ENCODE measurements around the gene FAM124A. TPM values are rescaled to one million over a fixed set of nuclear protein-coding genes. Genes with fewer than 3 reads are reported as not detected.

FAM124A gene
- total RNA-seq, 1 donor from 2014 or later, result 1.5 TPM

- Mint-ChIP-seq H3K4me1 (ENCODE audit: low read depth) (no peaks in the 10 kb centered on the region), H3K36me3 (ENCODE audit: insufficient read depth) (no peaks in the 10 kb centered on the region), H3K27me3 (peaks cover 31% of the 10 kb centered on the region), H3K27ac (no peak overlapping the region), H3K4me3 (ENCODE audit: low read depth) (no peak overlapping the region), H3K9me3 (ENCODE audit: low read depth) (no peaks in the 10 kb centered on the region)
- no peak for DNase-seq (ENCODE audit: low spot score, unreplicated experiment)
- TF ChIP-seq CTCF (IDR thresholded peaks at IDR 0.05; ENCODE audit: unreplicated experiment), result no peak
These were observed 7.5 kb downstream of the FAM124A start for GRCh38 chr13:51229731-51230130.

DNA sequence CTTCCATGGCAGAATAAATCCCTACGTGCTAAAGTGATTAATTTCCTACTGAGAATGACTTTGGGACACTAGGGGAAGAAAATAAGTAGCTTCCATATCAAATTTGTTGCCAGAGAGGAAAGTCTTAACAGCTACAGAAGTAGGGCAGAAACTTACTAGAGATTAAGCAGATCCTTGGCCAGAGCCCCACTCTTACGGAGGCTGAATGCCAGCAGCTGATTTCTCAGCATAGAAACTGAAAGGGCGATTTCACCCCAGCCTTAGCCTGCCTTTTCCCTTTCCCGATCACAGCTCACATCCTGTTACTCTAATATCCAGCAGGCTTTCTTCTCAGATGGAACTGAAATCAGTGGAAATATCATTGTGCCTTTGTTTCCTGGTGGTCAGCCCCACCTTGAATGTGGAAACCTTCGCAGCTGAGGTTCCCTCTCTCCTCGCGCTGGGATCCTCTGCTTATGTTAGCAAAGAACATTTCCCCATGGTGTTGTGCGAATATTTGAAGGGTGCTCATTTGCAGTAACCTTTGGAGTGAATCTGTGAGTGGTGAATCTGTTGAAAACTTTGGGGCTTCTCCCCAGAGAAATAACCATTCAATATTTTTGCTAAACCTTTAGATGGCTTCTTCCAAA lies 8.4 kb downstream of the FAM124A start:
- Mint-ChIP-seq H3K4me3 (ENCODE audit: low read depth) (no peak overlapping the region), H3K9me3 (ENCODE audit: low read depth) (no peaks in the 10 kb centered on the region), H3K27ac (no peak overlapping the region), H3K4me1 (ENCODE audit: low read depth) (no peaks in the 10 kb centered on the region), H3K27me3 (peaks cover 24% of the 10 kb centered on the region), H3K36me3 (ENCODE audit: insufficient read depth) (no peaks in the 10 kb centered on the region)
- TF ChIP-seq CTCF (IDR thresholded peaks at IDR 0.05; ENCODE audit: unreplicated experiment), result no peak
- DNase-seq (ENCODE audit: low spot score, unreplicated experiment), result no peak

DNA sequence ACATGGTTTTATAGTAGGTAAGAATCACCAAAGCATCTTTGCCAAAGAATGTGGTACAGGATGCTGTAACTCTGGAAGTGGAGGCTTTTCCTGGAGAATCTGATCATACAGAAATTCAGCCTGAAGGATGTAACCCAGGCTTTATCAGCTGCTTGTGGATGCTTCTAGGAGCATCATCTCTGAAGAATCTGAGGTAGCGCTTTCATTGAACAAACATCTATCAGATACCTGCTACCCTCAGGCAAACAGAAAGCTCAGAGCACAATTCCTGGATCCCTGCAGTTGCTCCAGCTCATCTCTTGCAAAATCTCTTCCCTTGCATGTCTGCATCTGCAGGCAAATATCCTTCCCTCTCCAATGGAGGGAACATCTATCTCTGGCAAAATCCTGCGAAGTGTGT lies 9.3 kb downstream of the FAM124A start:
- H3K36me3 Mint-ChIP-seq (ENCODE audit: insufficient read depth), result no peaks in the 10 kb centered on the region
- H3K27ac Mint-ChIP-seq, result no peak overlapping the region
- no peaks in the 10 kb centered on the region for H3K4me1 Mint-ChIP-seq (ENCODE audit: low read depth)
- no peaks in the 10 kb centered on the region for H3K9me3 Mint-ChIP-seq (ENCODE audit: low read depth)
- no peak overlapping the region for H3K4me3 Mint-ChIP-seq (ENCODE audit: low read depth)
- TF ChIP-seq CTCF (IDR thresholded peaks at IDR 0.05; ENCODE audit: unreplicated experiment), result no peak
- no peak for DNase-seq (ENCODE audit: low spot score, unreplicated experiment)
- H3K27me3 Mint-ChIP-seq, result peaks cover 19% of the 10 kb centered on the region

- H3K36me3 Mint-ChIP-seq (ENCODE audit: insufficient read depth), result no peaks in the 10 kb centered on the region
- peaks cover 19% of the 10 kb centered on the region for H3K27me3 Mint-ChIP-seq
These were observed 10.1 kb downstream of the FAM124A start for GRCh38 chr13:51232328-51232727.

DNA sequence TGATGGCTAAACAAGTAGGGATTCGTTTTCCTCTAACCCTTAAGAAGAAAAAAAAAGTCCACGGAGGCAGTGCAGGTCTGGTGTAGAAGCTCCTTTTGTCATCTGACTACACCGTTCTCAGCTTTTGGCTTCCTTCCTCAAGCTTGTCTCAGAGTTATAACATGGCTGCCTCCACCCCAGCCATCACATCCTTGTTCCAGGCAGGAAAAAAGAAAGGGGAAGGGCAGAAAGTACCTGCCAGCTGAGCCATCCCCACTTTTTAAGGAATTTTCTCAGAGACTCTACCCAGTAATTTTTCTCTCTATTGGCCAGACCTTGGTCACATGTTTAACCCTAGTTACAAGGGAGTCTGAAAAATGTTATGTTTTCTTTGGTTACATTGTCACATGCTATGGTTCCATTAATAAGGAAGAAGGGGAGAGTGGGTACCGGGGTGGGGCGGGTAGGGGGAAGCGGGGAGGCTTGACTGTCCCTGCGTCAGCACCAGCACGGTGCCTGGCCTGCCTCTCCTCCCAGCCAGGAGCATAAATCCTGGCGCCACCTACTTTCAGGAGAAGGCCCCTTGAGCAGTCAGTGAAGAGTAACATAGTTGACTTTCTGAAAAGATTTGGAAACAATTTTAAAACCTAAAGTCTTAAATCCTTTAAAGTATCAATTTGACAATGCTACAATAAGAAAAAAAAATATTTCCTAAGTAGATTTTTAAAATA lies 11.1 kb downstream of the FAM124A start:
- no peaks in the 10 kb centered on the region for H3K36me3 Mint-ChIP-seq (ENCODE audit: insufficient read depth)
- no peaks in the 10 kb centered on the region for H3K9me3 Mint-ChIP-seq (ENCODE audit: low read depth)
- DNase-seq (ENCODE audit: low spot score, unreplicated experiment), result no peak
- H3K4me1 Mint-ChIP-seq (ENCODE audit: low read depth), result no peaks in the 10 kb centered on the region
- TF ChIP-seq CTCF (IDR thresholded peaks at IDR 0.05; ENCODE audit: unreplicated experiment), result no peak
- H3K4me3 Mint-ChIP-seq (ENCODE audit: low read depth), result no peak overlapping the region
- no peak overlapping the region for H3K27ac Mint-ChIP-seq
- peaks cover 19% of the 10 kb centered on the region for H3K27me3 Mint-ChIP-seq

More at GRCh38 chr13:51232328-51232727, 10.1 kb downstream of the FAM124A start:
- H3K9me3 Mint-ChIP-seq (ENCODE audit: low read depth), result no peaks in the 10 kb centered on the region
- no peak for TF ChIP-seq CTCF (IDR thresholded peaks at IDR 0.05; ENCODE audit: unreplicated experiment)
- H3K27ac Mint-ChIP-seq, result no peak overlapping the region
- H3K4me3 Mint-ChIP-seq (ENCODE audit: low read depth), result no peak overlapping the region
- no peaks in the 10 kb centered on the region for H3K4me1 Mint-ChIP-seq (ENCODE audit: low read depth)
- DNase-seq (ENCODE audit: low spot score, unreplicated experiment), result no peak

All from progenitor cell of endocrine pancreas (in vitro differentiated cells).